Measurements from ENCODE around the gene ASIC4.
A peak's percentile ranks its signal among the peaks of the same experiment; 100 is the strongest.

The ASIC4 gene

GRCh38 chr2:219570924-219571310, 56.6 kb downstream of the ASIC4 start:
- DNase-seq = no peak

- DNase-seq = peak; percentile 41
These were observed 57.3 kb downstream of the ASIC4 start, which contains the start of gene OBSL1 for GRCh38 chr2:219571311-219572236. Gene OBSL1 (minus strand): TSS chr2:219571539. CDS start chr2:219571232, 307 bp downstream.

GRCh38 chr2:219572237-219573001, 58.1 kb downstream of the ASIC4 start, which contains the start of gene INHA:
Gene INHA (plus strand): TSS chr2:219572310. CDS start chr2:219572375, 65 bp downstream.
- DNase-seq = no peak

- no peak for DNase-seq
These were observed 58.9 kb downstream of the ASIC4 start for GRCh38 chr2:219573166-219573565.

- no peak for DNase-seq
These were observed 60.4 kb downstream of the ASIC4 start for GRCh38 chr2:219574484-219575311.

- no peak for DNase-seq
These were observed 61.6 kb downstream of the ASIC4 start for GRCh38 chr2:219575566-219576504.

- DNase-seq = no peak
These were observed 62.5 kb downstream of the ASIC4 start for GRCh38 chr2:219576505-219577388.

GRCh38 chr2:219578811-219579613, 64.7 kb downstream of the ASIC4 start:
- DNase-seq = no peak

- DNase-seq = no peak
These were observed 67.1 kb downstream of the ASIC4 start for GRCh38 chr2:219581346-219581745.
